Endothelial cell (in vitro differentiated cells): ENCODE results near the gene CRIP3. TPM values are rescaled to one million over a fixed set of nuclear protein-coding genes. Genes with fewer than 3 reads are reported as not detected.

Experiments used
- DNase-seq: peaks from one replicate; pipeline ENCODE4 v3.0.0; 2021; ENCODE audit warnings: low spot score
- H3K27ac Mint-ChIP-seq: one replicate; pipeline ENCODE4 v1.8.0; 2021; ENCODE audit warnings: mixed read lengths, inconsistent platforms; ENCODE audit not compliant: unreplicated experiment
- H3K27me3 Mint-ChIP-seq: one replicate; pipeline ENCODE4 v1.8.0; 2021; ENCODE audit warnings: mild to moderate bottlenecking, moderate library complexity, mixed read lengths, inconsistent platforms; ENCODE audit not compliant: unreplicated experiment
- H3K36me3 Mint-ChIP-seq: one replicate; pipeline ENCODE4 v1.8.0; 2021; ENCODE audit warnings: mild to moderate bottlenecking, low read depth, mixed read lengths, inconsistent platforms; ENCODE audit not compliant: unreplicated experiment
- H3K4me1 Mint-ChIP-seq: one replicate; pipeline ENCODE4 v1.8.0; 2021; ENCODE audit warnings: mild to moderate bottlenecking, mixed read lengths, inconsistent platforms; ENCODE audit not compliant: unreplicated experiment
- H3K4me3 Mint-ChIP-seq: one replicate; pipeline ENCODE4 v1.8.0; 2021; ENCODE audit warnings: mild to moderate bottlenecking, mixed read lengths, inconsistent platforms; ENCODE audit not compliant: unreplicated experiment
- H3K9me3 Mint-ChIP-seq: one replicate; pipeline ENCODE4 v1.8.0; 2021; ENCODE audit warnings: mixed read lengths, inconsistent platforms; ENCODE audit not compliant: unreplicated experiment
- CTCF ChIP-seq: fragments of 200-600 bp; sonication (generic); IDR thresholded peaks from one replicate; pipeline ENCODE4 v1.5.0; 2021; ENCODE audit warnings: antibody characterized with exemption; ENCODE audit not compliant: unreplicated experiment
- total RNA-seq: library from RNA; stranded (reverse); fragmentation: NEBNext Ultra II Directional; extraction: Animal tissue kit (Norgen Biotek cat#: 25700); gene quantifications from one replicate; pipeline ENCODE4 v1.2.1, GENCODE V29; 2021; ENCODE audit not compliant: unreplicated experiment

Gene CRIP3
- total RNA-seq, 1 donor from 2014 or later, result 1.1 TPM

DNA sequence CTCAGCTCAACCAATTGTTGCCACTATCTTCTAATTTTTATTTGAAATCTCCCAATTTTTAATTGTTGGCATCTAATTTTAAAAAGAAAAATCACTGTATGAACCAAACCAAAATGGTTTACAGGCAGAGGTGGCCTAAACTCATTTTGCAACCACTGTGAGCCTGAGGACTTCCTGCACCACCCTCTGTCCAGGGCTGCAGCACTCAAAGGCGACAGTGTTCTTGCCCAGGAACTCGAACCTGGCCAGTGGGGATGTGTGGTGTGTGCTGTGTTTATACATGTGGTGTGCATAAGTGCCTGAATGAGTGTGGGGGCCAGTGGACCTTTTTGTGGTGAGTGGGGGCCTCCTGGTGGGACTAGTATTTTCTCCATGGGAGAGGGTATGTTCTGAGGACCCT lies 34.9 kb downstream of the CRIP3 start:
- peaks cover 11% of the 10 kb centered on the region for H3K4me1 Mint-ChIP-seq
- DNase-seq, result no peak
- H3K36me3 Mint-ChIP-seq, result no peaks in the 10 kb centered on the region
- H3K9me3 Mint-ChIP-seq, result no peaks in the 10 kb centered on the region
- H3K27me3 Mint-ChIP-seq, result peaks cover 25% of the 10 kb centered on the region
- H3K27ac Mint-ChIP-seq, result no peak overlapping the region
- no peak for TF ChIP-seq CTCF
- H3K4me3 Mint-ChIP-seq, result no peak overlapping the region

- TF ChIP-seq CTCF, result no peak
- Mint-ChIP-seq H3K9me3 (no peaks in the 10 kb centered on the region), H3K27me3 (peaks cover 20% of the 10 kb centered on the region), H3K4me3 (no peak overlapping the region), H3K36me3 (no peaks in the 10 kb centered on the region), H3K4me1 (peaks cover 18% of the 10 kb centered on the region), H3K27ac (no peak overlapping the region)
- no peak for DNase-seq
Measured at GRCh38 chr6:43271944-43272343, 36.7 kb downstream of the CRIP3 start.

GRCh38 chr6:43271103-43271815 lies 37.4 kb downstream of the CRIP3 start:
- no peaks in the 10 kb centered on the region for H3K36me3 Mint-ChIP-seq
- H3K9me3 Mint-ChIP-seq, result no peaks in the 10 kb centered on the region
- no peak for TF ChIP-seq CTCF
- peaks cover 18% of the 10 kb centered on the region for H3K4me1 Mint-ChIP-seq
- H3K27me3 Mint-ChIP-seq, result peaks cover 17% of the 10 kb centered on the region
- no peak overlapping the region for H3K27ac Mint-ChIP-seq
- H3K4me3 Mint-ChIP-seq, result no peak overlapping the region
- no peak for DNase-seq

- no peak overlapping the region for H3K27ac Mint-ChIP-seq
- peaks cover 13% of the 10 kb centered on the region for H3K4me1 Mint-ChIP-seq
- no peak for DNase-seq
- H3K4me3 Mint-ChIP-seq, result no peak overlapping the region
- no peak for TF ChIP-seq CTCF
- no peaks in the 10 kb centered on the region for H3K36me3 Mint-ChIP-seq
- H3K27me3 Mint-ChIP-seq, result peaks cover 15% of the 10 kb centered on the region
- no peaks in the 10 kb centered on the region for H3K9me3 Mint-ChIP-seq
Measured at GRCh38 chr6:43269273-43270007, 39.2 kb downstream of the CRIP3 start.

DNA sequence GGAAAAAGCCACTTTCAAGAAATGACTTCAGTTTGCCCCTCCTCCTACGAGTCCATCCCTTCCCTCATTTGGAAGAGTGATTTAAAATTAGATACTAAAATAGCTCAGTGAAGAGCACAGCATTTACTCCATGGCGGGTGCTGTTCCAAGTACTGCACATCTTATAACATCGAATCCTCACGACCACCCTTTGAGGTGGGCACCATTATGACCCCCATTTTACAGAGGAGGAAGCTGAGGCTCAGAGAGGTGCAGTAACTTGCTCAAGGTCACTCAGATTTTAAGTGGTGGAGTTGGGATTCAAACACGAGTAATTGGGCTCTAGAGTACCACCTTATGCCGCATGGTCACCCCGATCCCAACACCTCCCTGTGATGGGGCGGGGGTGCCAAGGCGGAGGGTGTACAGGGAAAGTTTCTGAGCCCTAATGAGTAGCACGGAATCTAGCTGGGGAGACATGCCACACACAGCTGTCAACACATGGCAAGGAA lies 39.8 kb downstream of the CRIP3 start:
- Mint-ChIP-seq H3K36me3 (no peaks in the 10 kb centered on the region), H3K27me3 (peaks cover 15% of the 10 kb centered on the region), H3K4me3 (no peak overlapping the region), H3K4me1 (peaks cover 13% of the 10 kb centered on the region), H3K9me3 (no peaks in the 10 kb centered on the region), H3K27ac (no peak overlapping the region)
- no peak for TF ChIP-seq CTCF
- DNase-seq, result no peak
